ENCODE measurements around the gene POU2AF3.

POU2AF3 gene

DNA sequence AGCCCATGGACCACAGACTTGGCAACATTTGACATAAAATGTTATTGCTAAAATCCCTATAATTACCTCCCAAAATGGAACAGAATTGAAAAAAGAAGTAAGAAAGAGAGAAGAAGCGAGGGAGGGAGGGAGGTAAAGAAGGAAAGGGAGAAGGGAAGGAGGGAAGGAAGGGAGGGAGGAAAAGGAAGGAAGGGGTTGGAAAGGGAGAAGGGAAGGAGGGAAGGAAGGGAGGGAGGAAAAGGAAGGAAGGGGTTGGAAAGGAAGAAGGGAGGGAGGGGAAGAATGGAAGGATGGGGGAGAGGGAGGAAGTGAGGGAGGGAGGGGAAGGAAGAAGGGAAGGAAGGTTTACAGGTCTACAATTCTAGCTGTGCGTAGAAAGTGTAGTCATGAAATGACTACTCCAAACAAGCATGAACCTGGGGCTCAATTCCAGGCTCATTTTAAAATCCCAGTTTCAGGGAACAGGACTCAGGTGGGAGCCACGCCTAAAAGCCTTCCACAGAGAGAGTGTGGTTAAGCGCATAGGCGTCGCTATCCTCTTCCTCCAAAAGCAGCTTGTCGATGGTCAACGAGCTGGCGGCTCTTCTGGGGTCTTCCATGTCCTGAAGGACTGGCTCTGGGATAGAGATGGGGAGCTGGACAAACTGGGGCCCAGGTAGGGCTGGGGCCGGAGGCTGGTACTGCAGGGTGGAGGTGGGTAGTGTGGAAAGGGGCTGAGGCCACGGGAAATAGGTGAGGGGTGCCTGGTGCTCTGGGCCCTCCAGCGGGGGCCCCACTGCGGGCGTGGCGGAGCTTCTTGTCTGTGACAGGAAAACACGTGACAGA is 55.6 kb downstream of the POU2AF3 start:
- DNase-seq = no peak

DNA sequence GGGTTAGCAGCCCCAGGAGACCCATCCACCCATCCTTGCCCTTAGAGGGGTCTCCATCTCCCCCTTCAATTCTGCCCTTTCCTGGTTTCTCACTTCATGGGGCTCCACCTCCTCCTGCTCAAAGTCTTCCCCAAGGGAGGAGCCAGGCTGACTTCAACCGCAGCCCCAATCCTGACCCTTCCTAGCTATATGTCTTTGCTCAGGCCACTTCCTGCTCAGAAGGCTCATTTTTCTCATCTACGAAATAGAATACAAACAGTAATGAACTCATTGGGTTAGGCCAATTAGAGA is 56.2 kb downstream of the POU2AF3 start:
- DNase-seq = no peak

GRCh38 chr11:111355101-111355500 is 56.8 kb downstream of the POU2AF3 start:
- no peak for DNase-seq

GRCh38 chr11:111355956-111356659 is 57.8 kb downstream of the POU2AF3 start:
- DNase-seq = no peak

DNA sequence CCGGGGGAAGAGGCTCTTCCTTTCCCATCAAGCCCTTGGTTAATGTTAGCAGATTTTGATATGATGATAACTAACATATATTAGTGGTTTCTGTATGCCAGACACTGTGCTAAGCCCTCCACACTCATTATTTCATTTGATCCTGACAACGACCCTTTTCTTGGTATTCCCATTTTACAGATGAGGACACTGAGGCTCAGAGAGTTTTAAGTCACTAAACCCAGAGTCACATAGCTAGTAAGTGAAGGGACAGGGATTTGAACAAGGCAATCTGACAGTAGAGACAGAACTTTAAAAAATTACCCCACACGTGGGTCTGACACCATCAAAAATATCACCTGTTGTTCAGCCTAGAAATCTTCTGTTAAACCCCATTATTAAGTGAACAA is 58.3 kb downstream of the POU2AF3 start:
- DNase-seq = no peak

DNA sequence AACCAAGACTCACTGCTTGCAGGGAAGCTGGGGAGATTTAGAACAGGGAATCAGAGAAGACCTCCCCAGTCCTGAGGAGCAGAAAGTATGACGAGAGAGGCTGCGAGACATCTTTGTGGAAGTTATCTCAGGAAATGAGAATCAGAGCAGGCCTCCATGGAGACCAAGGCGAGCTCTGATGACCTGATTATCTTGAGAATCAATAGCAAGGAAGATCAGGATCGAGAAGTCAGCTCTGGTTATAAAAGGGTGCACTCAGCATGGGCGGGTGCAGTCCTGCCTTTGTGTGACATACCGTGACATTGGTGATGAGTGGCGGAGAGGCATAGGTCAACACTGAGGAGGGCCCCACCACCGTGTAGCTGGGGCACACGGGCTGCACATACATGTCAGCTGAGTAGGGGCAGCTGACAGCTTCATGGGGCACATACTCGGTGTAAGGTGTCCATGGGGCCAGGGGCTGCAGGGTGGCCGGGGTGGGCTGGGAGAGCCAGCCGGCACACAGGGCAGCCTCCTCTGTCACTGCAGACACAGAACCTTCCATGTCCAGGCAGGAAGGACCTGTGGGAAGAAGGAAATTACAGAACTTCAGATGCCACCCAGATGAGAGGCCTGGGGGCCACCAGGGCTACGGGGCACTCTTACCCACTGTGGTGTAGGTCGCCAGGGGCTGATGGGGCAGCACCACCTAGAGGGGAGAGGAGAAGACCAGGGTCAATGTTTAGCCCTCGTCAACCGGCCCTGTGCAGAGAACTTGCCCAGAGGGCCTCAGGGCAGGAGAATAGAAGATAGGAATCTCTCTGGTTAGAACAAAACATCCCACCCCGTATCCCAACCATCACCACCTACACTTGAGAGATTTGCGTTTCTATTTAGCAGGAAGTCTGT is 59.0 kb downstream of the POU2AF3 start:
- no peak for DNase-seq
